PC-3 (cell line): Measurements from ENCODE around the gene SLC12A6. TPM values are rescaled to one million over a fixed set of nuclear protein-coding genes. Genes with fewer than 3 reads are reported as not detected.

Experiments
- ATAC-seq: fragments of 200-7000 bp; cut with Tn5 transposase; 2 replicates; pipeline ENCODE4 v1.9.1; 2020; ENCODE audit warnings: mild to moderate bottlenecking, moderate library complexity
- BruUV-seq: library from RNA; stranded (reverse); fragments of 400-500 nt; replicated peaks from 2 replicates; lab custom pipeline; 2021; lab: Mats Ljungman, UMichigan
- CTCF ChIA-PET: fragments of 300-600 bp; sonication (Branson Sonifier 250); formaldehyde crosslinking; loops from one replicate; lab custom pipeline; 2022; ENCODE audit warnings: antibody characterized with exemption; lab: Charles Lee
- POLR2A ChIA-PET: fragments of 300-600 bp; sonication (Branson Sonifier 250); formaldehyde crosslinking; loops from one replicate; lab custom pipeline; 2022; ENCODE audit warnings: antibody characterized with exemption; ENCODE audit not compliant: unreplicated experiment; lab: Charles Lee
- DNase-seq: peaks from one replicate; pipeline ENCODE4 v3.0.0-alpha.2; 2015
- H2AFZ ChIP-seq: fragments of 300-600 bp; sonication (generic); 2 replicates; pipeline ENCODE4 v1.6.0; 2016; ENCODE audit warnings: antibody characterized with exemption, low read length
- H3F3A ChIP-seq: fragments of 300-600 bp; sonication (generic); one replicate; pipeline ENCODE4 v1.6.0; 2017; ENCODE audit warnings: antibody characterized with exemption, low read length, control low read depth, mild to moderate bottlenecking; ENCODE audit not compliant: unreplicated experiment
- H3K27ac ChIP-seq: fragments of 300-600 bp; sonication (generic); 2 replicates; pipeline ENCODE4 v1.5.1; 2016; ENCODE audit warnings: mild to moderate bottlenecking, low read length
- H3K27me3 ChIP-seq: fragments of 300-600 bp; sonication (generic); 2 replicates; pipeline ENCODE4 v1.6.1; 2016; ENCODE audit warnings: low read length, mixed read lengths
- H3K36me3 ChIP-seq: fragments of 300-600 bp; sonication (generic); 2 replicates; pipeline ENCODE4 v1.6.1; 2016; ENCODE audit warnings: low read depth, mixed run types, low read length, mixed read lengths
- H3K4me1 ChIP-seq: fragments of 300-600 bp; sonication (generic); 2 replicates; pipeline ENCODE4 v1.5.1; 2016; ENCODE audit warnings: low read length; ENCODE audit not compliant: insufficient read depth
- H3K4me2 ChIP-seq: fragments of 300-600 bp; sonication (generic); 2 replicates; pipeline ENCODE4 v1.6.0; 2016; ENCODE audit warnings: low read length
- H3K4me3 ChIP-seq: fragments of 300-600 bp; sonication (generic); 2 replicates; pipeline ENCODE4 v1.5.1; 2016; ENCODE audit warnings: mild to moderate bottlenecking, low read length, mixed read lengths
- H3K79me2 ChIP-seq: fragments of 300-600 bp; sonication (generic); 2 replicates; pipeline ENCODE4 v1.6.1; 2017; ENCODE audit warnings: low read length, mixed read lengths
- H3K9ac ChIP-seq: fragments of 300-600 bp; sonication (generic); 2 replicates; pipeline ENCODE4 v1.6.0; 2016; ENCODE audit warnings: mild to moderate bottlenecking, low read length
- H3K9me2 ChIP-seq: fragments of 300-600 bp; sonication (generic); replicated peaks from 2 replicates; pipeline ENCODE4 v1.6.1; 2016; ENCODE audit warnings: mixed run types, low read length, mixed read lengths
- H3K9me3 ChIP-seq: fragments of 300-600 bp; sonication (generic); 2 replicates; pipeline ENCODE4 v1.6.1; 2016; ENCODE audit warnings: low read length, mixed read lengths
- H4K20me1 ChIP-seq: fragments of 300-600 bp; sonication (generic); 2 replicates; pipeline ENCODE4 v1.6.1; 2016; ENCODE audit warnings: low read length, mixed read lengths
- CTCF ChIP-seq: fragments of 300-600 bp; sonication (generic); conservative IDR thresholded peaks from 2 replicates; pipeline ENCODE4 v1.5.1; 2017; ENCODE audit warnings: antibody characterized with exemption, low read depth, mild to moderate bottlenecking, low read length
- EZH2 ChIP-seq: fragments of 300-600 bp; sonication (generic); IDR thresholded peaks from one replicate; pipeline ENCODE4 v1.6.1; 2017; ENCODE audit warnings: antibody characterized with exemption, mild to moderate bottlenecking, low read length; ENCODE audit not compliant: unreplicated experiment
- EZH2phosphoT487 ChIP-seq: fragments of 300-600 bp; sonication (generic); IDR thresholded peaks from 2 replicates; pipeline ENCODE4 v1.6.1; 2018; ENCODE audit warnings: mild to moderate bottlenecking, antibody characterized with exemption, low read length, borderline replicate concordance
- intact Hi-C: fragments of 100-400 bp; cut with micrococcal nuclease; formaldehyde crosslinking; loops from 2 replicates; pipeline ENCODE4 v1.9.0; 2023
- total RNA-seq: library from RNA; depleted of rRNA; stranded (reverse); fragments of >200 nt; gene quantifications from 2 replicates; pipeline ENCODE4 v1.2.3, GENCODE V29; 2014

Gene SLC12A6
- total RNA-seq, 1 experiment from 2014 or later: 22.9 TPM

GRCh38 chr15:34348735-34349300, 11.2 kb upstream of the SLC12A6 start:
- Histone ChIP-seq H3F3A (no peaks in the 10 kb centered on the region), H3K4me2 (no peak overlapping the region), H3K9me3 (no peaks in the 10 kb centered on the region), H3K27ac (no peak overlapping the region), H3K27me3 (no peaks in the 10 kb centered on the region), H3K4me3 (no peak overlapping the region), H3K4me1 (no peaks in the 10 kb centered on the region), H3K79me2 (no peaks in the 10 kb centered on the region), H2AFZ (no peak overlapping the region), H3K36me3 (no peaks in the 10 kb centered on the region), H3K9me2 (no peaks in the 10 kb centered on the region), H3K9ac (no peak overlapping the region), H4K20me1 (no peaks in the 10 kb centered on the region)
- DNase-seq (no peak), ATAC-seq (no peak)
- ChIA-PET CTCF (no interaction called here), POLR2A (no interaction called here)
- no TSS peak for BruUV-seq
- TF ChIP-seq EZH2 (no peak), EZH2phosphoT487 (no peak), CTCF (no peak)
- intact Hi-C loops: no loop called here

- no peak overlapping the region for H3K4me3 ChIP-seq
- H2AFZ ChIP-seq: no peak overlapping the region
- H3K4me1 ChIP-seq: no peaks in the 10 kb centered on the region; the same call in 1 of the 2 replicates
- no peaks in the 10 kb centered on the region for H3K79me2 ChIP-seq
- H3K9ac ChIP-seq: no peak overlapping the region
- H4K20me1 ChIP-seq: no peaks in the 10 kb centered on the region
- no peak overlapping the region for H3K4me2 ChIP-seq
- BruUV-seq: no TSS peak
- H3K27ac ChIP-seq: no peak overlapping the region
- TF ChIP-seq EZH2phosphoT487 (no peak), EZH2 (no peak)
- POLR2A ChIA-PET: no interaction called here
- no peaks in the 10 kb centered on the region for H3K27me3 ChIP-seq
- H3K9me2 ChIP-seq: no peaks in the 10 kb centered on the region
- H3K36me3 ChIP-seq: no peaks in the 10 kb centered on the region
- no peak for DNase-seq
- CTCF ChIA-PET: no interaction called here
- no peaks in the 10 kb centered on the region for H3F3A ChIP-seq
- ATAC-seq: no peak
- H3K9me3 ChIP-seq: no peaks in the 10 kb centered on the region
- intact Hi-C loops: no loop called here
Observed at GRCh38 chr15:34347951-34348638, 10.5 kb upstream of the SLC12A6 start.

GRCh38 chr15:34342737-34343575, 5.4 kb upstream of the SLC12A6 start, which contains the start of the genes NOP10 and NUTM1:
Gene NOP10 (minus strand): TSS chr15:34343136. CDS start chr15:34343073, 63 bp downstream.
Gene NUTM1 (plus strand): TSS chr15:34343315. CDS start chr15:34343697, 382 bp downstream.
- intact Hi-C loops: loop anchor here (1.0 to 2.0 kb wide), 3 partner anchors 24 to 126 kb away; partner anchors contain the start of gene LPCAT4

More at GRCh38 chr15:34342737-34343575, 5.4 kb upstream of the SLC12A6 start, which contains the start of the genes NOP10 and NUTM1:
- H2AFZ ChIP-seq: peak within 1 kb of the TSS; percentile 76
- peak; percentile 91 for DNase-seq
- ATAC-seq: peak; percentile 75
- TF ChIP-seq CTCF (peak; percentile 93), EZH2phosphoT487 (no peak), EZH2 (no peak)
- H4K20me1 ChIP-seq: no peaks in the 10 kb centered on the region
- ChIA-PET CTCF (interaction anchor here (0.8 to 1.9 kb wide), 2 partner anchors 16 to 24 kb away, joined by 6 to 11 read pairs; partner anchors contain the start of gene LPCAT4), POLR2A (interaction anchor here (0.7 to 0.8 kb wide), 3 partner anchors 17 to 236 kb away, joined by 3 to 22 read pairs (median 4); no protein-coding TSS in a partner anchor)
- H3K4me1 ChIP-seq: peaks cover 29% of the 10 kb centered on the region
- H3K27me3 ChIP-seq: no peaks in the 10 kb centered on the region
- peak within 1 kb of the TSS; percentile 87 for H3K4me2 ChIP-seq
- H3K9me2 ChIP-seq: no peaks in the 10 kb centered on the region
- H3F3A ChIP-seq: peaks cover 14% of the 10 kb centered on the region
- H3K27ac ChIP-seq: peak within 1 kb of the TSS; percentile 88
- peak within 1 kb of the TSS; percentile 85 for H3K4me3 ChIP-seq
- BruUV-seq: no TSS peak
- H3K9me3 ChIP-seq: no peaks in the 10 kb centered on the region
- peak within 1 kb of the TSS; percentile 99 for H3K9ac ChIP-seq
- H3K79me2 ChIP-seq: peaks cover 39% of the 10 kb centered on the region
- peaks cover 18% of the 10 kb centered on the region for H3K36me3 ChIP-seq
